Esophagus muscularis mucosa (tissue), 4 donors: ENCODE results near the gene SLC2A2. TPM values are rescaled to one million over a fixed set of nuclear protein-coding genes. Genes with fewer than 3 reads are reported as not detected.

ENCODE experiments used
- DNase-seq: peaks from one replicate; pipeline ENCODE4 v3.0.0-alpha.2; 2017; ENCODE audit errors: extremely low spot score
- H3K27ac ChIP-seq, 4 donors: fragments of 200-600 bp; sonication (generic); replicated peaks in 1 of 4; 1 replicate in 3 of 4; 2 replicates in 1 of 4; pipeline ENCODE4 v1.5.1; 2016 to 2019; ENCODE audit warnings: mild to moderate bottlenecking in 1 of 4
- H3K27me3 ChIP-seq, 4 donors: fragments of 200-600 bp; sonication (generic); one replicate each; pipeline versions ENCODE4 v1.5.1 to v1.6.0; 2016 to 2019
- H3K36me3 ChIP-seq, 4 donors: fragments of 200-600 bp; sonication (generic); one replicate each; pipeline ENCODE4 v1.5.1; 2016 to 2019
- H3K4me1 ChIP-seq, 4 donors: fragments of 200-600 bp; sonication (generic); one replicate each; pipeline ENCODE4 v1.5.1; 2016 to 2019
- H3K4me3 ChIP-seq, 4 donors: fragments of 200-600 bp; sonication (generic); 1 replicate in 2 of 4; 2 replicates in 2 of 4; pipeline ENCODE4 v1.5.1; 2016 to 2019; ENCODE audit warnings: mild to moderate bottlenecking in 4 of 4, moderate library complexity in 1 of 4
- H3K9me3 ChIP-seq, 4 donors: fragments of 200-600 bp; sonication (generic); 1 replicate in 3 of 4; 2 replicates in 1 of 4; pipeline ENCODE4 v1.5.1; 2016 to 2019
- EP300 ChIP-seq: sonication (generic); formaldehyde crosslinking; IDR thresholded peaks from one replicate; pipeline ENCODE4 v1.6.1; 2017; ENCODE audit warnings: antibody characterized with exemption
- POLR2A ChIP-seq: fragments of 450-650 bp; IDR thresholded peaks from one replicate; pipeline ENCODE4 v1.6.1; 2017; ENCODE audit warnings: antibody characterized with exemption, moderate library complexity, mild to moderate bottlenecking, low read depth
- POLR2AphosphoS5 ChIP-seq, 2 donors: sonication (generic); formaldehyde crosslinking; IDR thresholded peaks; one replicate each; pipeline ENCODE4 v1.6.1; 2017; ENCODE audit warnings: antibody characterized with exemption in 2 of 2
- WGBS: methylation state at CpG from one replicate; pipeline ENCODE4 v1.1.5; 2018; 5-methylcytosine and 5-hydroxymethylcytosine counted together
- intact Hi-C: fragments of 100-400 bp; cut with DNase I; formaldehyde crosslinking; loops from one replicate; pipeline ENCODE4 v1.15.1; 2023
- total RNA-seq, 4 donors: library from RNA; depleted of rRNA; stranded (reverse); fragments of >200 nt; gene quantifications; one replicate each; pipeline versions ENCODE4 v1.1.0 to v1.2.1, GENCODE V29; 2016
- TF ChIP-seq, protein P1 (sequence below), 3 experiments: fragments of 200-600 bp in 2 of 3; fragments of 450-650 bp in 1 of 3; sonication (generic) in 2 of 3; IDR thresholded peaks; one replicate each; pipeline ENCODE4 v1.5.1; 2017 to 2019; ENCODE audit warnings: antibody characterized with exemption in 3 of 3, mild to moderate bottlenecking in 2 of 3, moderate library complexity in 1 of 3

The SLC2A2 gene
- total RNA-seq, 4 donors from 2014 or later: not detected

DNA sequence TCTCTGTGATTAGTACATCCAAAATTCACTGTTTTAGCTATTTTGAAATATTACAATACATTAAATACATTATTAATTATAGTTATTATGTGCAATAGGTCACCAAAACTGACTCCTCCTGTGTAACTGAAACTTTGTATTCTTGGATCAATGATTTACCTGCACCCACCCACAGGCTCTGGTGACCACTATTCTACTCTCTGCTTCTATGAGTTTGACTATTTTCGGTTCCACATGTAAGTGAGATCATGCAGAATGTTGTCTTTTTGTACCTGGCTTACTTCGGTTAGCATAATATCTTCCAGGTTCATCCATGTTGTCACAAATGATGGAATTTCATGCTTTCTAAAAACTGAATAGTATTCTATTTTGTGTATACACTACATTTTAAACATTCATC, 43.8 kb downstream of the SLC2A2 start:
- intact Hi-C loops: no loop called here
- H3K27ac ChIP-seq: no peak overlapping the region
- H3K9me3 ChIP-seq: peaks cover 0 to 6% (median 0%) of the 10 kb centered on the region in 4 donors
- no peak for DNase-seq
- no peaks in the 10 kb centered on the region for H3K36me3 ChIP-seq
- WGBS: 90% methylated on average over 2 of the region's 2 CpGs
- TF ChIP-seq POLR2A: no peak
- no peak for TF ChIP-seq POLR2AphosphoS5 (IDR thresholded peaks at IDR 0.05)
- no peak for TF ChIP-seq EP300
- TF ChIP-seq, protein P1, sequence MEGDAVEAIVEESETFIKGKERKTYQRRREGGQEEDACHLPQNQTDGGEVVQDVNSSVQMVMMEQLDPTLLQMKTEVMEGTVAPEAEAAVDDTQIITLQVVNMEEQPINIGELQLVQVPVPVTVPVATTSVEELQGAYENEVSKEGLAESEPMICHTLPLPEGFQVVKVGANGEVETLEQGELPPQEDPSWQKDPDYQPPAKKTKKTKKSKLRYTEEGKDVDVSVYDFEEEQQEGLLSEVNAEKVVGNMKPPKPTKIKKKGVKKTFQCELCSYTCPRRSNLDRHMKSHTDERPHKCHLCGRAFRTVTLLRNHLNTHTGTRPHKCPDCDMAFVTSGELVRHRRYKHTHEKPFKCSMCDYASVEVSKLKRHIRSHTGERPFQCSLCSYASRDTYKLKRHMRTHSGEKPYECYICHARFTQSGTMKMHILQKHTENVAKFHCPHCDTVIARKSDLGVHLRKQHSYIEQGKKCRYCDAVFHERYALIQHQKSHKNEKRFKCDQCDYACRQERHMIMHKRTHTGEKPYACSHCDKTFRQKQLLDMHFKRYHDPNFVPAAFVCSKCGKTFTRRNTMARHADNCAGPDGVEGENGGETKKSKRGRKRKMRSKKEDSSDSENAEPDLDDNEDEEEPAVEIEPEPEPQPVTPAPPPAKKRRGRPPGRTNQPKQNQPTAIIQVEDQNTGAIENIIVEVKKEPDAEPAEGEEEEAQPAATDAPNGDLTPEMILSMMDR (IDR thresholded peaks at IDR 0.05): no peak
- H3K4me3 ChIP-seq: no peak overlapping the region
- no peaks in the 10 kb centered on the region for H3K4me1 ChIP-seq
- H3K27me3 ChIP-seq: no peaks in the 10 kb centered on the region

DNA sequence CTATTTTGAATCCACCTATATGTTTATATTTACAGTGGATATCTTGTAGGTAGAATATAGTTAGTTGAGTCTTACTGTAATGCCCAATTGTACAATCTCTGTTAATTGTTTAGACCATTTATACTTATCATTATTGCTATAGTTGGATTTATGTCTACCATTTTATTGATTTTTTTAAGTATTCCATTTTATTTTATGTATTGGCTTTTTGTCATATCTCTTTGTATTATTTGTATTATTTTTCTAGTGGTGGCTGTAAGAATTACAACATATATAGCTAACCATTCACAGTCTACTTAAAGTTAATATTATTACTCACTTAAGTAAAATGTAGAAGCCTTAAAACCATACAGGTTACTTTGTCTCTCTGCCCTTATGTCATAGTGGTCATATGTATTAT, 46.1 kb downstream of the SLC2A2 start:
- H3K27ac ChIP-seq: no peak overlapping the region
- H3K9me3 ChIP-seq: peaks cover 0 to 6% (median 0%) of the 10 kb centered on the region in 4 donors
- H3K27me3 ChIP-seq: peaks cover 0 to under 1% (median 0%) of the 10 kb centered on the region in 4 donors
- TF ChIP-seq POLR2A: no peak
- TF ChIP-seq, protein P1 (IDR thresholded peaks at IDR 0.05): no peak
- H3K4me3 ChIP-seq: no peak overlapping the region
- intact Hi-C loops: no loop called here
- no peaks in the 10 kb centered on the region for H3K4me1 ChIP-seq
- no peaks in the 10 kb centered on the region for H3K36me3 ChIP-seq
- DNase-seq: no peak

DNA sequence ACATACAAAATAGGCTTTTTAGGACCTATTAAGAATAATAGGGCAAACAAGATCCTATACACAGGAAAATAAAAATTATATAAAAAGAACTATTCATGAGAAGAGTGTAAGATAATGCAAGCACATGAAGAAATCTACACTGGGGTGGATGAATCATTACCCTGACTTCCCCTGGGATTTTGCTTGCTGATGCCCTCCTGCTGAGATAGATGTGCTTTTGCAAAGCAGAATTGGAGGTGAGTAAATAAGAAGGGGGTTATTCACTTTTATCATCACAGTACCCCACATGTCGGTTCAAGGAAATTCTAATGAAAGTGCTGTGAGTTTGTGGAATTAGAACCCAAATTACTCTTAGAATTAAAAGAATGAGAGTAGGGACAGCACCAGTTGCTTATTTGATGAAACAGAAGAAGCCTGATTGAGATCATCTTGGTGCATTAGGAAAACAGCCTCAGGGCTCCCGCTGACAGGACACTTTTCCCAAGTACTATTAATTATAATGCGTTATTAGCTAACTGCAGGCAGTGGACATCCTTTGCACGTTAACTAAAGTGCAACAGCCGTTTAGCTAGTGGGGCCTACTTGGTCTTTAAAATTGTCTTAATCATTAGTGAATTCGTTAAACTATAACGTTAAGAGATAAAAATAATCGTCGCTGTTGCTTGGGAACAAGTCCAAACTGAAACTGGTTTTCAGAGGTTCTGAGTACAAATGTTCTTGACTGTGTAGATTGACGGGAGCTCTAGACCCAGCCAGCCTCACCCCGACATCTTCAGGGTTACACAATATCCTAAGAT, 48.4 kb downstream of the SLC2A2 start:
- Histone ChIP-seq H3K4me3 (no peak overlapping the region), H3K27me3 (peaks cover 0 to 7% (median 0%) of the 10 kb centered on the region in 4 donors), H3K27ac (no peak overlapping the region), H3K9me3 (no peaks in the 10 kb centered on the region), H3K36me3 (no peaks in the 10 kb centered on the region), H3K4me1 (no peaks in the 10 kb centered on the region)
- intact Hi-C loops: no loop called here
- WGBS: 77% methylated on average over 11 of the region's 11 CpGs
- DNase-seq: no peak
- TF ChIP-seq EP300: no peak
- TF ChIP-seq POLR2A: no peak

DNA sequence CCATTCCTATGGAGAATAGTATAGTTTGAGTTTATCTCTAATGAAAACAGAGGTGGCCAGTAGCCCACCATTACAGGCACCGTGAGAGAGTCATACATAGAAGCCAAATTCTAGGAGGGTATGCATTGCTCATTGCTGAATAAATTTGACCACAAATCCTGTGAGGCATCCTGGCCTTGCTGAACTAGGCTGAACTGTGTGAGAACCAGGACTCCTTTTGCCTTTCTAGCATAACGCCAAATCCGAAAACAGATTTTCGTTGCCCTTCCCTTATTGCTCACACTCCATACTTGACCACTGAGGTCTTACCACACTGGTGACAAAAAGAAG, 50.4 kb downstream of the SLC2A2 start:
- TF ChIP-seq EP300: no peak
- TF ChIP-seq POLR2A: no peak
- TF ChIP-seq POLR2AphosphoS5 (IDR thresholded peaks at IDR 0.05): no peak
- TF ChIP-seq, protein P1 (IDR thresholded peaks at IDR 0.05): no peak
- intact Hi-C loops: no loop called here
- WGBS: 67% methylated on average over 4 of the region's 4 CpGs

DNA sequence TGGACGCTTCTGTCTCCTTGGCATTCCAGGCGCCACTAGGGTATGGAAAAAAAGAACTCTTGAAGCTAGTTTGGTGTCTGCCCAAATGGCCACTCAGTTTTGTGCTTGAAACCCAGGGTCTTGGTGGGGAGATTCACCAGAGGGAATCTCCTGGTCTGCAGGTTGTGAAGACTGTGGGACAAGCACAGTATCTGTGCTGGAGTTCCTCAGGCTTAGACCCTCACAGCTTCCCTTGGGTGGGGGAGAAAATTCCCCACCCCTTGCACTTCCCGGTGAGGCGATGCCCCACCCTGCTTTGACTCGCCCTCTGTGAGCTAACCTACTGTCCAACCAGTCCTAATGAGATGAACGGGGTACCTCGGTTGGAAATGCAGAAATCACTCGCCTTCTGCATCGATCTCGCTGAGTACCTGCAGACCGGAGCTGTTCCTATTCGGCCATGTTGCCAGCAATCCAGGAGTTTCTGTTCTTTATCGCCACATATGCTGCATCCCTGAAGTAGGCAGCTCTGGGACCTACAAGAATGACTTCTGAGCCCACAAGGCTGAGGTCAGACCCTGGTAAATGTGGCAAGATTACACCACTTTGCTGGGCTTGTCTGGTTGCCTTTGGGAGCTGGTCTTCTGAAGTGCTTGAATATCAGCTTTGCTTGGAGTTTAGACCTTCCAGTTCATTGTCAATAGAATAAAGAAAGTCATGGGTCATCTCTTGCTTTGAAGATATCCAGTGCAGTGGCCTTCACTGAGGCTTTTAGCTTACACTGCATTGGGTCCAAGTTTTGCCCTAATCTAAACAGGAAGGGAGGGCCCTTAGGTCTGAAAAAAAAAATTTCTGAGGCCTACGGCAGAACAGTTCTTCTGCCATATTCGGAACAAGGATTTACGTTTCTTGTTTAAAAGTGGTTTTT, 51.0 kb downstream of the SLC2A2 start:
- intact Hi-C loops: no loop called here
- 97% methylated on average over 16 of the region's 16 CpGs for WGBS
- no peaks in the 10 kb centered on the region for H3K4me1 ChIP-seq

More for the DNA sequence above, 50.4 kb downstream of the SLC2A2 start:
- Histone ChIP-seq H3K27me3 (peaks cover 0 to 7% (median 0%) of the 10 kb centered on the region in 4 donors), H3K27ac (no peak overlapping the region), H3K36me3 (no peaks in the 10 kb centered on the region), H3K4me1 (no peaks in the 10 kb centered on the region), H3K9me3 (no peaks in the 10 kb centered on the region), H3K4me3 (no peak overlapping the region)
- no peak for DNase-seq

More for the DNA sequence above, 51.0 kb downstream of the SLC2A2 start:
- Histone ChIP-seq H3K9me3 (no peaks in the 10 kb centered on the region), H3K36me3 (no peaks in the 10 kb centered on the region), H3K27me3 (peaks cover 0 to 7% (median 0%) of the 10 kb centered on the region in 4 donors), H3K4me3 (no peak overlapping the region), H3K27ac (no peak overlapping the region)
- DNase-seq: no peak
- no peak for TF ChIP-seq POLR2AphosphoS5 (IDR thresholded peaks at IDR 0.05)
- TF ChIP-seq, protein P1 (IDR thresholded peaks at IDR 0.05): no peak
- no peak for TF ChIP-seq EP300
- no peak for TF ChIP-seq POLR2A
